GM18526 (cell line): ENCODE data around the gene L3MBTL1.

ENCODE experiments used
- POLR2A ChIP-seq: IDR thresholded peaks from 3 replicates; pipeline ENCODE4 v1.6.1; 2011; ENCODE audit not compliant: insufficient read length; ENCODE audit errors: extremely low read depth

L3MBTL1 gene

DNA sequence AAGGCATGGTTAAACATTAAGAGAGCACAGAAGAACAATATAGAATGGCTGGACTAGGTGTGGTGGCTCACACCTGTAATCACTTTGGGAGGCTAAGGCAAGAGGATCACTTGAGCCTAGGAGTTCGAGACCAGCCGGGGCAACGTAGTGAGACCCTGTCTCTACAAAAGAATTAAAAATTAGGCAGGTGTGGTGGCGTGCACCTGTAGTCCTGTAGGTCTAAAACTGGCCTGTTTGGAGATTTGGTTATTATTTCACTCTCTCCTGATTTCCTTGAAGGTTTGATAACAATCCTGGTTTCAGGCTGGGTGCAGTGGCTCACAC lies 34.2 kb upstream of the L3MBTL1 start:
- TF ChIP-seq POLR2A, result no peak

DNA sequence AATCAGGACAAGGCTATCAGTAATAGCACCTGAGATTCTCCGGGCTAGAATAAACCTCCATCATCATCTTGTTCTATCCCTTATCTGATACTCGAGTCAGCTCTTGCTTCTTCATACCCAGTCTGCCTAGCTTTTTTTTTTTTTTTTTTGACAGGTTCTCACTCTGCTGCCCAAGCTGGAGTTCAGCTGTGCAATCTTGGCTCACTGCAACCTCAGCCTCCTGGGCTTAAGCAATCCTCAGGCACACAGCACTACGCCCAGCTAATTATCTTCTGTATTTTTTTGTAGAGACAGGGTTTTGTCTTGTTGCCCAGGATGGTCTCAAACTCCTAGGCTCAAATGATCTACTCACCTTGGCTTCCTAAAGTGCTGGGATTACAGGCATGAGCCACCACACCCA lies 30.3 kb upstream of the L3MBTL1 start:
- TF ChIP-seq POLR2A, result no peak

DNA sequence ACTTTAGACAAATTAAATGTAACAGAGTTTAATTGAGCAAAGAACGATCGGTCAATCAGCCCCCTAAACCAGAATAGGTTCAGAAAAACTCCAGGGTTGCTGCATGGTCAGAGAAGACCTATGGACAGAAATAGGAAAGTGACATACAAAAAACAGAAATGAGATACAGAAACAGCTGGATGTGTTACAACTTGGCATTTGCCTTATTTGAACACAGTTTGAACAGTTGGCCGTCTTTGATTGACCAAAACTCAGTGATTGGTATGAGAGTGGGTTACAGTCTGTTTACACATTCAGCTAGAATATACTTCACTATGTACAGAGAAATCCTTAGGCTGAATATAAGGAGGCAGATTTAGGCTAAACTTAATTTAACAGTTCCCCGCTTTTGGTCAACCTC lies 29.9 kb upstream of the L3MBTL1 start:
- no peak for TF ChIP-seq POLR2A

DNA sequence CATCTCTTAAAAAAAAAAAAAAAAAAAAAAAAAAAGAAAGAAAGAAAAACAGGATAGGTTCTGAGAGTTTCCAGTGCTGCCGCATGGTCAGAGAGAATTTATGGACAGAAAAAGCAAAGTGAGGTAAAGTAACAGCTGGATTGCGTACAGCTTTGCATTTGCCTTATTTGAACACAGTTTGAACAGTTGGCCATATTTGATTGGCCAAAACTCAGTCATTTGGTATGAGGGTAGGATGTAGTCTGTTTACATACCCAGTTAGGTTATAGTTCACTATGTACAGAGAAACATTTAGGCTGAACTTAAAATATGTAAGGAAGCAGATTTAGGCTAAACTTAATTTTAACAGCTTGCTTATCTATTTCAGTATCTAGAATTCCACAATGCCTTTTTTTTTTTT lies 17.5 kb upstream of the L3MBTL1 start:
- TF ChIP-seq POLR2A, result no peak

DNA sequence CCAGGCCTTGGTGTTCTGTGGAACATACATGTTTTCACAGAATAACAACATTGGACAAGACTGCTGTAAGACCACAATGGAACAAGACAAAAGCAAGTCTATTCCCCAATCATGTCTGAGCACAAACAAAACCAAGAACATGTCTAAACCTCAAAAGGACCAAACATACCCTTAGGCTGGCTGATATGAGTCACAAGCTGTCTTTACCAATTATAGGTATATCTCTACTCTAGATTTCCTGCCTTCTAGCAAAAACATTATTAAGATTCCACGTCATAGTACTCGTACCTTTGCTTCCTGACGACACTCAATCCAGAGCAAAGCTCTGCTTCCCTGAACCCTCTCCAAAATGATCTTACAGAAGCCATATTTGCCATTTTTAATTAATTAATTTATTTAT lies 15.4 kb upstream of the L3MBTL1 start:
- no peak for TF ChIP-seq POLR2A

DNA sequence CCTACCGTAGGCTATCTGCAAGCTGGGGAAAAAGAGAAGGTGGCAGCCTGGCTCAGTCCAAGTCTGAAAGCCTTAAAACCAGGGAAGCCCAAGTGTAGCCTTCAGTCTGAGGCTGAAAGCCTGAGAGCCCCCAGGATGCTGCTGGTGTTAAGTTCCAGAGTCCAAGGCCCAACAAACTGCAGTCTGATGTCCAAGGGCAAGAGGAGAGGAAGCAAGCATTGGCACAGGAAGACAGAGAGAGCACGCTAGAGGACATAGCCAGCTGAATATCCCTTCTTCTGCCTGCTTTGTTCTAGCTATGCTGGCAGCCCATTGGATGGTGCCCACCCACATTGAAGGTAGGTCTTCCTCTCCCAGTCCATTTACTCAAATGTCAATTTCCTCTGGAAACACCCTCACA lies 12.1 kb upstream of the L3MBTL1 start:
- no peak for TF ChIP-seq POLR2A

DNA sequence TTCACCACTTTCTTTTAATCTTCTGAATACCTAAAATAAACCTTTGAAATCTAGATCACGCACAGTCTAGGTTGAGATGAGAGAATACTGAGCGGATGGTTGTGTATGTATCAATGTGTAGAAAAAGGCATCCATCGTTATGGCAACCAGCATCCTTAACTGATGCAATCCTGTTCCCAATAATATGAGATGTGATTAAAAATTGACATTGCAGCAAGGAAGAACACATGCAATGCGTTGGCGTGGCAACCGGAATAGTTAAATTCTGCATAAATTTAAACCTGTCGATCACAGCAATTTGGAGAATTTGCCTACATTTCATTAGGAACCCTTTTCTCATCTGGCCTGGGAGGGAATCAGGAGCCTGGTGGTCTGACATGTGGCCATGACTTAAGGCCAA lies 1.3 kb upstream of the L3MBTL1 start:
- no peak for TF ChIP-seq POLR2A

DNA sequence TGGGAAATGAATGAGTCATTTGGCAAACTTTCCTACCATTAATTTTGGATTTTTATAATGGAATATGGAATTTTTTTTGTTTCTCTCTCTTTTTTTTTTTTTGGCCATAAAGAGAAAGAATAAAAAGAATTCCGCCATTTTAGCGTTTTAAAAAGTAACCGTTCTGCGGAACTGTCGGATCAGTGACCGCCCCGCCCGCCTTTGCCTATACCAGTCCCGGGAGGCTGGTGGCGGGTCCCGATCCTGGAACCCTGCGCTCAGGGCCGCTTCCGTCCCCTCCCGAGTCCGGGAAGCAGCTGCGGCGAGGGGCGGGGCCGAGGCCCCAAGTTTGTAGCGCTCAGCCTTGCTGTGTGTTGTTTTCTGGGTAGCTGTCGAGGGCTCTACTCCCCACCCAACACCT lies 609 bp downstream of the L3MBTL1 start:
- TF ChIP-seq POLR2A, result no peak

DNA sequence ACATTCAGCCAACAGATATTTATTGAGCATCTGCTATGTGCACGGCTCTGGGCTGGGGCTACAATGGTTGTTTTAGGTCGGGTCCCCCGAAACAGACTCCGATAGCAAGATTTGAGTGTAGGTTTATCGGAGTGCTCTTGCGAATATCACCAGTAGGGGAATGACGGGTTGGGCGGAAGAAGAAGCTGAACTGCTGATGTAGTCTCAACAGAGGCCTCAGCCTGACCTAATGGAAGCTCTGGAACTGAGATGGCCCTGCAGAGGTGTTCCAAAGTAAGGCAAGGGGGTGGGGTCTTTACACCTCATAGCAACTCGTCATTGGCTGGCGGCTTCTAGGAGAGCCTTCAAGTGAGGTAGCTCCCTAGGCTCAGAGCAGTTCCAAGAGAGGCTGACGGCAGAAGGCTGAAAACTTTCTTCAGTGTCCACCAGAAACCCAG lies 1.1 kb downstream of the L3MBTL1 start:
- TF ChIP-seq POLR2A, result no peak

DNA sequence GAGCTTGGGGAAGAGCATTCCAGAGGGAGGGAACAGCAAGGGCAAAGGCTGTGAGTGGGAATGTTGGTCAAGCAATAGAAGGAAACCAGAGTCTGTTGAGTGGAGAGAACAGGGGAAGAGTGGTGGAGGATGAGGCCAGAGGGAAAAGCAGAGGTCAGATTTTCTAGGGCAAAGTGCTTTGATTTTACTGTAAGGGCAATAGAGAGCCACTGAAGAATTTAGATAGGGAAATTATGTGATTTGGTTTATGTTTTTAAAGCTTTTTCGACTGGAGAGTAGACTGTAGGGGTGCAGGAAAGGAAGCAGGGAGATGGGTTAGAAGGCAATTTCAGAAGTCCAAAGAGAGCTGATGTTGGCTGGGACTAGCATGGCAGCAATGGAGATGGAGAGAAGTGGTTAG lies 4.4 kb downstream of the L3MBTL1 start:
- no peak for TF ChIP-seq POLR2A

DNA sequence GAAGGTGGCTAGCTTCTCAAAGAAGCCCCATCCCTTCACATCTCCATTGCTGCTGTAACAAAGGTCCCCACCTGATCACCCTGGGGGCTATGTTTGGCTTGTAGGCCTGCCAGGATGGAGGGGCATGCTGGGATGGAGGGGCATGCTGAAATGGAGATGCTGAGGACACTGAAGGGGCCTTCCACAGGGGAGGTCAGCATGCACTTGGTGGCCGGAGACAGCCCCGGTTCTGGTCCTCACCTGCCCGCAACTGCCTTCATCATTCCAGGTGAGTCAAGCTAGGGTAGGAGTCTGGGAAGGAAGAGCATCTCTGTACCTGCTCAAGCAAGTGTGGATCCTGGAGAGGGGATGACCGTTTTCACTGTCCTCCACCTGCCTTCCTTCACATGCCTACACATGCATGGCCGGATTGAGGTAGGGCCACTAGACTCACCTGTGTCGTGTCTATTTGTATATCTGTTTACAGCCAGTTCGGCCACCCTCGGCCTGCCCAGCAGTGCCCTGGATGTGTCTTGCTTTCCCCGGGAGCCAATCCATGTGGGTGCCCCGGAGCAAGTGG lies 6.0 kb downstream of the L3MBTL1 start:
- TF ChIP-seq POLR2A, result no peak

DNA sequence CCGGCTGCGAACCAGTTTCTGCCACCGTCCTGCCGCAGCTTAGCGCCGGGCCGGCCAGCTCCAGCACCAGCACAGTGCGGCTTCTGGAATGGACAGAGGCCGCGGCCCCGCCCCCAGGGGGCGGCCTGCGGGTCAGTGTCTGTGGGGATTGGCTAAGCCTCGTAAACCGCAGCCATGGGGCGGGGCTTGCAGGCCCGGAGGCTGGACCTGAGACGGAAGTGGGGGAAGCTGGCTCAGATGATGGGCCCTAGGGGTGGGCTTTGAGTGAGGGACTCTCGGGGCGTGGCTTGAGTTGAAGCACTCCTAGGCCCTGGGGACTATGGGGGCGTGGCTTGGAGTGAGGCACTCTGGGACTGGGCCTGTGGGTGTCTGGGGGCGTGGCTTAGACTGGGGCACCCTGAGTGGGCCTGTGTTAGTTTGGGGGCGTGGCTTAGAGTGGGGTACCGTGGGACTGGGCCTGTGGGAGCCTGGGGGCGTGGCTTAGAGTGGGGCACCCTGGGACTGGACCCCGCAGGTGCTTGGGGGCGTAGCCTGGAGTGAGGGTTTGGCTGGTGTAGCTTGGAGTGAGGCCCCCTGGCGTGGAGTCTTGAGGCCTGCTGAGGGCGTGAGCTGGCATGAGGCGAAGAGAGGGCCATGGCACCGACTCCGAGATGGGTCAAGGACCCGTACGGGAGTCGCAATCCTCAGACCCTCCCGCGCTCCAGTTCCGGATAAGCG lies 6.6 kb downstream of the L3MBTL1 start:
- peak; percentile 66 for TF ChIP-seq POLR2A

DNA sequence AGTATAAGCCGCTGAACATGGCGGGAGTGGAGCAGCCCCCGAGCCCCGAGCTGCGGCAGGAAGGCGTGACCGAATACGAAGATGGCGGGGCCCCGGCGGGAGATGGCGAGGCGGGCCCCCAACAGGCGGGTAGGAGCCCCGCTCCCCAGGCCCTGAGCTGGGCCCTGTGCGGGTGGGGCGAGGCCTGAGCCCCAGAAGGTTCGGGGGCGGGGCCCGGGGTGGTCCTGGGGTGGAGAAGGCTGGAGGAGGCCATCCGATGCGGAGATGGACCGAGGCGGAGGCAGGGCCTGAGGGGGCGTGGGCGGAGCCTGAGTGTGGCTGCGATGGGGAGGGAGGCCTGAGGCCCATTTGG lies 7.1 kb downstream of the L3MBTL1 start:
- TF ChIP-seq POLR2A, result no peak

DNA sequence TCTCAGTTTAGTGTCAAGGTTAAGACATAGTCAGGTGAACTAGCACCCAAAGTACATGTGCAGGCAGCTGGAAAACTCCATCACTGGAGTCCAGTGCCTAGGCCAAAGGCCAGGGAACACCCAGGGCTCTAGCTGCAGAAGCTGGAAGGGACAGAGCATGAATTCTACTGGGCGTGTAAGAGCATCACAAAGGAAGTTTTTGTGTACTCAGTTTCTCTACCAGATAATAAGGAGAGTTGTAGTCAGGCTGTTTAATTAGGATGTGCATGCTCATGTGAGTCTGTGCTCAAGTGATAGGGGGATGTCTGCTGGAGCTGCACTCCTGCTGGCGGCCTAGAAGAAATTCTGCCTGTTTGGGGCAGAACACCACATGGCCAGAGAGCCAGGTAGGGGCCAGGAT lies 8.1 kb downstream of the L3MBTL1 start:
- no peak for TF ChIP-seq POLR2A

DNA sequence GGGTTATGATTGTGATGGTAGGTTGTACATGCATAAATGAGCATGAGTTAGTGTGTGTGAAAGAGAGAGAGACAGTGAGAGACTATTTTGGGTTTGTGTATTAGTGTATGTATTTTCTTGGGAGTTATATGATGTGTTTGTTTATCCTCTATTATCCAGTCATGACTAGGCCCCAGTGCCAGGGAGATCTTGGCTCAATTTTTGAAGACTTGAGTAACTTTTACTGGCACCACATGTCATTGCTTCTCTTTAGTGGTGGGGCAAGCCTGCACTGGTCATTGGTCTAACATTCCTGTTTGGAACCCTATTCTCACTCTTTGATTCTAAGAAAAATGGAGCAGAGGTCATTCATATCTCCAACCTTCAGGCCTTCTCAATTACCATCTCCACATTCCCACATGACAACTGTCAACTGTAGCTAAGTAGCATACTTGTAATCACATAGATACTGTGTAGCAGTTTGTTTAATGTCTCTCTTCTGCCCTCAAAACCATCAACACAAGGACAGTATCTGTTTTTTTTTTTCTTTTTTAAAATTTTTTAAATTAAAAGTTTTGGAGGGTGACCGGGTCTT lies 8.8 kb downstream of the L3MBTL1 start:
- TF ChIP-seq POLR2A, result no peak

DNA sequence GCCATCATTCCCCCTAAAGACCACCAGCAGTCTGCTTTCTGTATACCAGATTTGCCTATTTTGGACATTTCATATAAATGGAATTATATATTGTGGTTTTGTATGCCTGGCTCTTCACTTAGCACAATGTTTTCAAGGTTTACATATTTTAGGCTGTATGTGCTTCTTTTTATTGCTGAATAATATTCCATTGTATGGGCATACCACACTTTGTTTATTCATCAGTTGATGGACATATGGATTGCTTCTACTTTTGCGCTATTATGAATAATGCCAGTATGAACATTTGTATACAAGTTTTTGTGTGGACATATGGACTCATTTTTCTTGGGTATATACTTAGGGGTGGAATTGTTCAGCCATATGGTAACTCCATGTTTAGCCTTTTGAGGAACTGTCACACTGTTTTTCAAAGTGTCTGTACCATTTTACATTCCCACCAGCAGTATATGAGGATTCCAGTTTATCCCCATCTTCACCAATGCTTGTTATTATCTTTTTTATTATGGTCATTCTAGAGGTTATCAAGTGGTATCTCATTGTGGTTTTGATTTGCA lies 12.7 kb downstream of the L3MBTL1 start:
- no peak for TF ChIP-seq POLR2A

DNA sequence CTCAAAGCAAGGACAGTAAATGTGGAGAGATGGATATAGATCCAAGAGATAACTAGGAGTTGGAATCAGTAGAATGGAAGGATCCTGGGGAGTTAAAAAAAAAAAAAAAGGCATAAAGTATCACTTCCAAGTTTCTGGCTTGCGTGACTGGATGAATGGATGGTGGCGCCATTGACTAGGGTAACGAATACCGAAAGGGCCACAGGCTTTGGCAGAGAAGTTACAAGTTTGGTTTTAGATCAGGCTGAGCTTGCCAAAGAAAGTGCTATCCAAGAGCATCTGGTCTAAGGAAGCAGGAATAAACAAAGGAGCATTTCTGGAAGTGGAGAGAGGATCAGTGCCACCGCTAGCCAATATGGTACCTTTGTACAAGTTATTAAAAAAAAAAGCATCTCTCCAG lies 17.5 kb downstream of the L3MBTL1 start:
- TF ChIP-seq POLR2A, result no peak
